ENCODE data around the gene ARHGAP5. TPM values are rescaled to one million over a fixed set of nuclear protein-coding genes. Genes with fewer than 3 reads are reported as not detected.

ARHGAP5 gene
- total RNA-seq, 3 donors from 2014 or later (not counting 1 experiment from before 2014, with no cell fraction given): 31.5 to 45.8 (median 41.1) TPM

DNA sequence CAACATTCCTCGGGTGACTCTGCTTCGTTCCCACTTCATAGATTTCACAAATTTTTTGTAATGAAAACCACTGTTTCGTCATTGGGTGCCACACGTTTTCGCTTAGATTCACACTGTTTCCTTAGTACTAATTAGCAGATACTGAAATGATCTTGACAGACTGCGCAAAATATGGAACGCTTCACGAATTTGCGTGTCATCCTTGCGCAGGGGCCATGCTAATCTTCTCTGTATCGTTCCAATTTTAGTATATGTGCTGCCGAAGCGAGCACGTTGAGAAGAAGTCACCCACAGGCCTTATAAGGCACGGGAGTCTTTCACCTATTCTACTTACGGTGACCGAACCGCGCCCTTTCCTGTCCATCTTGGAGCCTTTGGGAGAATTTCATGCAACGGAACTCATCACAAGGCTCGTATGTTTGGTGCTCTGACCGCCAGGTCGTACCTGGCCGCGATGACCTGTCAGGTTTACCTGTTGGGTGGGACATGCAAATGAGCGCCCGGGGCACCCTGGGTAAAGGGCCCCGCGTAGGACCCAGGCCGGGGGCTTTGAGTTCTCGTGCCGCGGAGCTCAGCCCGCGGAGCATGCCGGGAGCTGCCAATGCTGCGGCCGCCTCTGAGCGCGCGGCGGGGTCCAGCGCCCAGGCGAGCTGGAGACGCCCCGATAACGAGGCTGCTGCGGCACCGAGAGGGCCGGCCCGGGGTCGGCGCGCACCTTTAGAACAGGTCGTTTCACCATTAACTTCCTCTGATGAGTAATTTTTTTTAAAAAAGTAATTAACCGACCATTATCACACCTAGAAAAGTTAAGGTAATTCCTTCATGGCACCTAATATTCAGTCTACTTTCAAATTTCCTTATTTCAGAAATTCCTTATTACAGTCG is 126.1 kb downstream of the ARHGAP5 start, which contains the start of gene RNU6-8:
Gene RNU6-8, minus strand, starts transcription at position 272 of the 885 bp plus-strand sequence.
- H3K36me3 ChIP-seq (ENCODE audit: control insufficient read depth, insufficient read depth, low read length): no peaks in the 10 kb centered on the region
- TF ChIP-seq CTCF (IDR thresholded peaks at IDR 0.05): no peak
- H3K27me3 ChIP-seq (ENCODE audit: control insufficient read depth, insufficient read depth, low read length): no peaks in the 10 kb centered on the region
- intact Hi-C loops (cut with micrococcal nuclease): loop anchor here (1.0 to 5.0 kb wide), 2 partner anchors 130 to 641 kb away; partner anchors contain the start of gene NUBPL
- under 1% methylated on average over 53 of the region's 57 CpGs for WGBS (ENCODE audit: insufficient coverage)
- no peaks in the 10 kb centered on the region for H3K9me3 ChIP-seq (ENCODE audit: control insufficient read depth, insufficient read depth, low read length)
- DNase-seq (peak; percentile 43 to 91), ATAC-seq (peak; percentile 83 to 87 (median 87))
- H3K9me3 Mint-ChIP-seq: no peaks in the 10 kb centered on the region
- peaks cover 25% of the 10 kb centered on the region for H3K4me1 ChIP-seq (ENCODE audit: control insufficient read depth, insufficient read depth, low read length)
- H3K27me3 Mint-ChIP-seq (ENCODE audit: low read depth in 2 of 2): peaks cover 19 to 20% of the 10 kb centered on the region in 2 donors
- H3K4me1 Mint-ChIP-seq: peaks cover 36 to 41% of the 10 kb centered on the region in 2 donors
- H3K27ac Mint-ChIP-seq: peak within 1 kb of the TSS; percentile 89 to 92
- H3K4me3 Mint-ChIP-seq: peak within 1 kb of the TSS; percentile 89
- peak within 1 kb of the TSS; percentile 87 for H3K4me3 ChIP-seq (ENCODE audit: low read length)
- H3K36me3 Mint-ChIP-seq: no peaks in the 10 kb centered on the region
- peak within 1 kb of the TSS; percentile 97 for H3K27ac ChIP-seq (ENCODE audit: low read length)

GRCh38 chr14:32203928-32204357 is 126.8 kb downstream of the ARHGAP5 start:
- H3K27ac Mint-ChIP-seq: peak overlapping the region; percentile 89 to 92
- TF ChIP-seq CTCF (IDR thresholded peaks at IDR 0.05): no peak
- intact Hi-C loops (cut with micrococcal nuclease): loop anchor here (1.0 to 5.0 kb wide), 2 partner anchors 131 to 642 kb away; partner anchors contain the start of gene NUBPL
- Histone ChIP-seq H3K4me3 (ENCODE audit: low read length) (peak overlapping the region; percentile 87), H3K27ac (ENCODE audit: low read length) (peak overlapping the region; percentile 97), H3K4me1 (ENCODE audit: control insufficient read depth, insufficient read depth, low read length) (peaks cover 25% of the 10 kb centered on the region), H3K27me3 (ENCODE audit: control insufficient read depth, insufficient read depth, low read length) (no peaks in the 10 kb centered on the region), H3K9me3 (ENCODE audit: control insufficient read depth, insufficient read depth, low read length) (no peaks in the 10 kb centered on the region), H3K36me3 (ENCODE audit: control insufficient read depth, insufficient read depth, low read length) (no peaks in the 10 kb centered on the region)
- H3K27me3 Mint-ChIP-seq (ENCODE audit: low read depth in 2 of 2): peaks cover 19 to 21% of the 10 kb centered on the region in 2 donors
- H3K36me3 Mint-ChIP-seq: no peaks in the 10 kb centered on the region
- H3K4me3 Mint-ChIP-seq: peak overlapping the region; percentile 89
- ATAC-seq: no peak
- H3K4me1 Mint-ChIP-seq: peaks cover 36 to 41% of the 10 kb centered on the region in 2 donors
- peak in 1 of 2 donors; percentile 52 for DNase-seq
- H3K9me3 Mint-ChIP-seq: no peaks in the 10 kb centered on the region
- 3% methylated on average over 12 of the region's 14 CpGs for WGBS (ENCODE audit: insufficient coverage)

GRCh38 chr14:32205554-32205953 is 128.4 kb downstream of the ARHGAP5 start:
- DNase-seq (no peak), ATAC-seq (no peak)
- intact Hi-C loops (cut with micrococcal nuclease): no loop called here
- Histone ChIP-seq H3K4me1 (ENCODE audit: control insufficient read depth, insufficient read depth, low read length) (peaks cover 25% of the 10 kb centered on the region), H3K36me3 (ENCODE audit: control insufficient read depth, insufficient read depth, low read length) (no peaks in the 10 kb centered on the region), H3K4me3 (ENCODE audit: low read length) (no peak overlapping the region), H3K9me3 (ENCODE audit: control insufficient read depth, insufficient read depth, low read length) (no peaks in the 10 kb centered on the region), H3K27me3 (ENCODE audit: control insufficient read depth, insufficient read depth, low read length) (no peaks in the 10 kb centered on the region), H3K27ac (ENCODE audit: low read length) (no peak overlapping the region)
- Mint-ChIP-seq H3K9me3 (no peaks in the 10 kb centered on the region), H3K4me1 (peaks cover 35 to 40% of the 10 kb centered on the region in 2 donors), H3K27me3 (ENCODE audit: low read depth in 2 of 2) (peaks cover 16 to 21% of the 10 kb centered on the region in 2 donors), H3K27ac (no peak overlapping the region), H3K4me3 (no peak overlapping the region), H3K36me3 (no peaks in the 10 kb centered on the region)
- no peak for TF ChIP-seq CTCF (IDR thresholded peaks at IDR 0.05)
- WGBS (ENCODE audit: insufficient coverage): 100% methylated on average over 2 of the region's 3 CpGs

All from natural killer cell (primary cell).